H9 (cell line): ENCODE data around the gene CXCL12. TPM values are rescaled to one million over a fixed set of nuclear protein-coding genes. Genes with fewer than 3 reads are reported as not detected.
A peak's percentile ranks its signal among the peaks of the same experiment; 100 is the strongest.

Experiments used
- DNase-seq: peaks from one replicate; pipeline ENCODE4 v3.0.0-alpha.2; 2017
- H2AFZ ChIP-seq: one replicate; pipeline ENCODE4 v1.6.1; 2013; ENCODE audit warnings: mild to moderate bottlenecking, low read length, control low read depth, moderate library complexity
- H2AK5ac ChIP-seq: 2 replicates; pipeline ENCODE4 v1.6.1; 2013; ENCODE audit warnings: low read length, control low read depth, mixed read lengths; ENCODE audit not compliant: insufficient read length
- H2BK120ac ChIP-seq: one replicate; pipeline ENCODE4 v1.6.1; 2013; ENCODE audit warnings: low read depth, mild to moderate bottlenecking, low read length, control low read depth, inconsistent platforms; ENCODE audit not compliant: poor library complexity, severe bottlenecking
- H2BK12ac ChIP-seq: 2 replicates; pipeline ENCODE4 v1.6.1; 2013; ENCODE audit warnings: low read length, control low read depth, mixed read lengths, low read depth; ENCODE audit not compliant: insufficient read length
- H2BK15ac ChIP-seq: 2 replicates; pipeline ENCODE4 v1.6.1; 2013; ENCODE audit warnings: low read depth, low read length, control low read depth
- H2BK20ac ChIP-seq: one replicate; pipeline ENCODE4 v1.6.1; 2013; ENCODE audit warnings: low read depth, mild to moderate bottlenecking, low read length, control low read depth, inconsistent platforms; ENCODE audit not compliant: poor library complexity, severe bottlenecking
- H2BK5ac ChIP-seq: 2 replicates; pipeline ENCODE4 v1.6.1; 2013; ENCODE audit warnings: low read length, control low read depth, mixed read lengths; ENCODE audit not compliant: insufficient read length
- H3K14ac ChIP-seq: 2 replicates; pipeline ENCODE4 v1.6.1; 2013; ENCODE audit warnings: low read length, control low read depth; ENCODE audit not compliant: insufficient read depth
- H3K18ac ChIP-seq: 2 replicates; pipeline ENCODE4 v1.6.1; 2013; ENCODE audit warnings: low read depth, mild to moderate bottlenecking, mixed read lengths, low read length, control low read depth; ENCODE audit not compliant: insufficient read length
- H3K23ac ChIP-seq: 2 replicates; pipeline ENCODE4 v1.6.1; 2013; ENCODE audit warnings: low read length, control low read depth, mixed read lengths, low read depth; ENCODE audit not compliant: insufficient read length
- H3K23me2 ChIP-seq: 2 replicates; pipeline ENCODE4 v1.6.1; 2013; ENCODE audit warnings: low read depth, mild to moderate bottlenecking, mixed read lengths, low read length, control low read depth; ENCODE audit not compliant: insufficient read length, poor library complexity, severe bottlenecking
- H3K27ac ChIP-seq: 2 replicates; pipeline ENCODE4 v1.5.1; 2013; ENCODE audit warnings: low read length, control low read depth, mixed read lengths, low read depth; ENCODE audit not compliant: insufficient read length
- H3K27me3 ChIP-seq: 2 replicates; pipeline ENCODE4 v1.6.1; 2013; ENCODE audit warnings: low read length, control low read depth, inconsistent platforms; ENCODE audit not compliant: insufficient read depth
- H3K4ac ChIP-seq: 2 replicates; pipeline ENCODE4 v1.6.1; 2013; ENCODE audit warnings: low read depth, mild to moderate bottlenecking, control low read depth, inconsistent platforms, low read length, moderate library complexity
- H3K4me1 ChIP-seq: 2 replicates; pipeline ENCODE4 v1.6.1; 2013; ENCODE audit warnings: low read length, control low read depth, inconsistent platforms; ENCODE audit not compliant: insufficient read depth
- H3K4me2 ChIP-seq: 2 replicates; pipeline ENCODE4 v1.6.1; 2013; ENCODE audit warnings: low read length, control low read depth, mixed read lengths; ENCODE audit not compliant: insufficient read length, insufficient read depth
- H3K56ac ChIP-seq: 2 replicates; pipeline ENCODE4 v1.6.1; 2013; ENCODE audit warnings: low read depth, mild to moderate bottlenecking, mixed read lengths, low read length, control low read depth; ENCODE audit not compliant: insufficient read length
- H3K79me1 ChIP-seq: 2 replicates; pipeline ENCODE4 v1.6.1; 2013; ENCODE audit warnings: low read depth, mild to moderate bottlenecking, moderate library complexity, low read length, control low read depth, inconsistent platforms; ENCODE audit not compliant: insufficient read depth, poor library complexity, severe bottlenecking
- H3K79me2 ChIP-seq: 2 replicates; pipeline ENCODE4 v1.6.1; 2013; ENCODE audit warnings: low read length, control low read depth, inconsistent platforms; ENCODE audit not compliant: insufficient read depth
- H3K9ac ChIP-seq: 2 replicates; pipeline ENCODE4 v1.6.1; 2013; ENCODE audit warnings: low read length, control low read depth, mixed read lengths; ENCODE audit not compliant: insufficient read length; ENCODE audit errors: extremely low read depth
- H3K9me3 ChIP-seq: one replicate; pipeline ENCODE4 v1.6.1; 2013; ENCODE audit warnings: low read depth, low read length, inconsistent platforms; ENCODE audit not compliant: control insufficient read depth
- H3T11ph ChIP-seq: one replicate; pipeline ENCODE4 v1.6.1; 2013; ENCODE audit warnings: mild to moderate bottlenecking, low read length, control low read depth, inconsistent platforms
- H4K20me1 ChIP-seq: one replicate; pipeline ENCODE4 v1.6.1; 2013; ENCODE audit not compliant: control insufficient read depth, insufficient read length, insufficient read depth
- H4K5ac ChIP-seq: 2 replicates; pipeline ENCODE4 v1.6.1; 2013; ENCODE audit warnings: low read depth, mild to moderate bottlenecking, mixed read lengths, low read length, control low read depth; ENCODE audit not compliant: insufficient read length
- H4K8ac ChIP-seq: replicated peaks from 2 replicates; pipeline ENCODE4 v1.6.1; 2013; ENCODE audit warnings: low read length, control low read depth, mixed read lengths, low read depth; ENCODE audit not compliant: insufficient read length
- H4K91ac ChIP-seq: 2 replicates; pipeline ENCODE4 v1.6.1; 2013; ENCODE audit warnings: low read depth, mild to moderate bottlenecking, moderate library complexity, mixed read lengths, low read length, control low read depth; ENCODE audit not compliant: insufficient read length
- H3K27ac Mint-ChIP-seq, 3 experiments: 2 replicates in 2 of 3; 3 replicates in 1 of 3; pipeline ENCODE4 v1.8.0; 2020 to 2021; ENCODE audit warnings: mixed read lengths in 3 of 3, mild to moderate bottlenecking in 1 of 3, moderate library complexity in 1 of 3
- H3K27me3 Mint-ChIP-seq: 2 replicates; pipeline ENCODE4 v1.8.0; 2021; ENCODE audit warnings: low read depth, mild to moderate bottlenecking, moderate library complexity, mixed read lengths
- H3K36me3 Mint-ChIP-seq, 3 experiments: 2 replicates in 2 of 3; 3 replicates in 1 of 3; pipeline ENCODE4 v1.8.0; 2020 to 2021; ENCODE audit warnings: low read depth in 3 of 3, mixed read lengths in 3 of 3; ENCODE audit not compliant: insufficient read depth in 1 of 3
- H3K4me1 Mint-ChIP-seq, 2 experiments: 2 replicates each; pipeline ENCODE4 v1.8.0; 2020; ENCODE audit warnings: mixed read lengths in 2 of 2
- H3K4me3 Mint-ChIP-seq, 2 experiments: 2 replicates in 1 of 2; 3 replicates in 1 of 2; pipeline ENCODE4 v1.8.0; 2020 to 2021; ENCODE audit warnings: mild to moderate bottlenecking in 2 of 2, mixed read lengths in 2 of 2, moderate library complexity in 1 of 2
- H3K9me3 Mint-ChIP-seq, 2 experiments: 2 replicates in 1 of 2; 3 replicates in 1 of 2; pipeline ENCODE4 v1.8.0; 2020; ENCODE audit warnings: mild to moderate bottlenecking in 2 of 2, mixed read lengths in 2 of 2, moderate library complexity in 1 of 2
- CTCF ChIP-seq: fragments of 200-600 bp; sonication (generic); conservative IDR thresholded peaks from 3 replicates; pipeline ENCODE4 v1.8.0; 2021; ENCODE audit warnings: antibody characterized with exemption, mild to moderate bottlenecking
- WGBS: extraction: QIAGEN DNeasy Blood & Tissue Kit; methylation state at CpG from one replicate; pipeline ENCODE4 v1.1.7; 2013; ENCODE audit warnings: missing lambda C conversion rate, low lambda C conversion rate, mixed read lengths; ENCODE audit not compliant: insufficient read length; ENCODE audit errors: extremely low coverage; 5-methylcytosine and 5-hydroxymethylcytosine counted together
- total RNA-seq: library from RNA; stranded (reverse); gene quantifications from 2 replicates; pipeline ENCODE4 v1.2.1, GENCODE V29; 2021

CXCL12 gene
- total RNA-seq, 1 experiment from 2014 or later = 28.3 TPM

GRCh38 chr10:44402465-44403195, 17.7 kb upstream of the CXCL12 start:
- no peaks in the 10 kb centered on the region for H3K9me3 ChIP-seq
- no peak overlapping the region for H3K27ac ChIP-seq
- H3K79me1 ChIP-seq = no peaks in the 10 kb centered on the region
- H2BK12ac ChIP-seq = no peak overlapping the region
- no CpG with 5 or more reads among the region's 6 CpGs for WGBS
- peaks cover 11% of the 10 kb centered on the region for H3K27me3 Mint-ChIP-seq
- peaks cover 5 to 23% (median 11%) of the 10 kb centered on the region in 3 experiments for H3K36me3 Mint-ChIP-seq
- no peaks in the 10 kb centered on the region; the same call in 1 of the 2 replicates for H3K27me3 ChIP-seq
- H3K18ac ChIP-seq = no peak overlapping the region
- no peak overlapping the region for H2BK5ac ChIP-seq
- H3K4me1 ChIP-seq = peaks cover 16% of the 10 kb centered on the region
- no peak overlapping the region for H3T11ph ChIP-seq
- no peak overlapping the region for H2BK15ac ChIP-seq
- H3K79me2 ChIP-seq = no peaks in the 10 kb centered on the region
- H3K4me2 ChIP-seq = no peak overlapping the region
- H3K14ac ChIP-seq = no peak overlapping the region
- no peak overlapping the region for H2AFZ ChIP-seq
- no peak overlapping the region for H2AK5ac ChIP-seq
- peak; percentile 19 for DNase-seq
- H3K27ac Mint-ChIP-seq = peak overlapping the region in 1 of 3 experiments; percentile 73; a peak in 1 of 7 replicates
- H4K20me1 ChIP-seq = no peaks in the 10 kb centered on the region
- no peak overlapping the region for H3K56ac ChIP-seq
- H3K9ac ChIP-seq = no peak overlapping the region
- no peak for TF ChIP-seq CTCF
- no peaks in the 10 kb centered on the region for H3K23me2 ChIP-seq
- no peak overlapping the region for H2BK20ac ChIP-seq
- H4K91ac ChIP-seq = no peak overlapping the region
- H4K5ac ChIP-seq = no peak overlapping the region
- no peak overlapping the region for H3K4ac ChIP-seq
- peaks cover 21 to 25% of the 10 kb centered on the region in 2 experiments for H3K9me3 Mint-ChIP-seq
- peaks cover 49 to 53% of the 10 kb centered on the region in 2 experiments for H3K4me1 Mint-ChIP-seq
- no peak overlapping the region for H3K4me3 Mint-ChIP-seq
- no peak overlapping the region for H2BK120ac ChIP-seq
- no peak overlapping the region for H3K23ac ChIP-seq
- H4K8ac ChIP-seq = no peak overlapping the region
